Astrocyte of the cerebellum (primary cell): ENCODE measurements around the gene TAS1R1.

Experiments
- DNase-seq: peaks from one replicate; pipeline ENCODE4 v3.0.0-alpha.2; 2011; ENCODE audit warnings: low read depth
- H3K4me3 ChIP-seq: 2 replicates; pipeline ENCODE4 v1.5.1; 2011; ENCODE audit warnings: mild to moderate bottlenecking, low read depth, low read length, moderate library complexity
- in situ Hi-C: cut with HindIII; loops from 2 replicates; pipeline ENCODE4 v1.10.0; 2017; ENCODE audit warnings: low sequenced_read_pairs
- TF ChIP-seq, protein P1 (sequence below): IDR thresholded peaks from 2 replicates; pipeline ENCODE4 v1.5.1; 2012; ENCODE audit warnings: low read length, low read depth, moderate library complexity, mild to moderate bottlenecking; ENCODE audit errors: missing control alignments

TAS1R1 gene

GRCh38 chr1:6530504-6531160 lies 24.5 kb upstream of the TAS1R1 start:
- no peak overlapping the region for H3K4me3 ChIP-seq
- in situ Hi-C loops: no loop called here
- DNase-seq: no peak
- TF ChIP-seq, protein P1, sequence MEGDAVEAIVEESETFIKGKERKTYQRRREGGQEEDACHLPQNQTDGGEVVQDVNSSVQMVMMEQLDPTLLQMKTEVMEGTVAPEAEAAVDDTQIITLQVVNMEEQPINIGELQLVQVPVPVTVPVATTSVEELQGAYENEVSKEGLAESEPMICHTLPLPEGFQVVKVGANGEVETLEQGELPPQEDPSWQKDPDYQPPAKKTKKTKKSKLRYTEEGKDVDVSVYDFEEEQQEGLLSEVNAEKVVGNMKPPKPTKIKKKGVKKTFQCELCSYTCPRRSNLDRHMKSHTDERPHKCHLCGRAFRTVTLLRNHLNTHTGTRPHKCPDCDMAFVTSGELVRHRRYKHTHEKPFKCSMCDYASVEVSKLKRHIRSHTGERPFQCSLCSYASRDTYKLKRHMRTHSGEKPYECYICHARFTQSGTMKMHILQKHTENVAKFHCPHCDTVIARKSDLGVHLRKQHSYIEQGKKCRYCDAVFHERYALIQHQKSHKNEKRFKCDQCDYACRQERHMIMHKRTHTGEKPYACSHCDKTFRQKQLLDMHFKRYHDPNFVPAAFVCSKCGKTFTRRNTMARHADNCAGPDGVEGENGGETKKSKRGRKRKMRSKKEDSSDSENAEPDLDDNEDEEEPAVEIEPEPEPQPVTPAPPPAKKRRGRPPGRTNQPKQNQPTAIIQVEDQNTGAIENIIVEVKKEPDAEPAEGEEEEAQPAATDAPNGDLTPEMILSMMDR: no peak

- no peak for DNase-seq
- in situ Hi-C loops: no loop called here
- H3K4me3 ChIP-seq: no peak overlapping the region
- TF ChIP-seq, protein P1: no peak
Measured at GRCh38 chr1:6531996-6532395, 23.1 kb upstream of the TAS1R1 start.

GRCh38 chr1:6534248-6534822 lies 20.8 kb upstream of the TAS1R1 start:
- TF ChIP-seq, protein P1: no peak
- in situ Hi-C loops: no loop called here
- H3K4me3 ChIP-seq: no peak overlapping the region
- DNase-seq: no peak

GRCh38 chr1:6535214-6535613 lies 19.9 kb upstream of the TAS1R1 start:
- TF ChIP-seq, protein P1: no peak
- DNase-seq: no peak
- H3K4me3 ChIP-seq: no peak overlapping the region
- in situ Hi-C loops: no loop called here

GRCh38 chr1:6536291-6536690 lies 18.8 kb upstream of the TAS1R1 start:
- DNase-seq: no peak
- TF ChIP-seq, protein P1: no peak
- H3K4me3 ChIP-seq: no peak overlapping the region
- in situ Hi-C loops: no loop called here

GRCh38 chr1:6538956-6539355 lies 16.2 kb upstream of the TAS1R1 start:
- in situ Hi-C loops: no loop called here
- DNase-seq: no peak
- no peak overlapping the region for H3K4me3 ChIP-seq
- TF ChIP-seq, protein P1: no peak
